ENCODE measurements around the gene GINS1.
A peak's percentile ranks its signal among the peaks of the same experiment; 100 is the strongest.

GINS1 gene

GRCh38 chr20:25374842-25375241, 32.6 kb upstream of the GINS1 start:
- FAIRE-seq (no peak), DNase-seq (ENCODE audit: insufficient read length) (no peak)
- TF ChIP-seq TAF1 (IDR thresholded peaks at IDR 0.05; ENCODE audit: borderline replicate concordance, low read depth, low read length), result no peak
- TF ChIP-seq POLR2A (IDR thresholded peaks at IDR 0.05; ENCODE audit: low read depth, low read length), result no peak
- TF ChIP-seq POLR2AphosphoS5 (IDR thresholded peaks at IDR 0.05; ENCODE audit: low read depth, low read length), result no peak

GRCh38 chr20:25376236-25376635, 31.2 kb upstream of the GINS1 start:
- FAIRE-seq (no peak), DNase-seq (ENCODE audit: insufficient read length) (no peak)
- TF ChIP-seq POLR2A (IDR thresholded peaks at IDR 0.05; ENCODE audit: low read depth, low read length) (no peak), POLR2AphosphoS5 (IDR thresholded peaks at IDR 0.05; ENCODE audit: low read depth, low read length) (no peak), TAF1 (IDR thresholded peaks at IDR 0.05; ENCODE audit: borderline replicate concordance, low read depth, low read length) (no peak)

- no peak for TF ChIP-seq POLR2A (IDR thresholded peaks at IDR 0.05; ENCODE audit: low read depth, low read length)
- no peak for TF ChIP-seq TAF1 (IDR thresholded peaks at IDR 0.05; ENCODE audit: borderline replicate concordance, low read depth, low read length)
- no peak for TF ChIP-seq POLR2AphosphoS5 (IDR thresholded peaks at IDR 0.05; ENCODE audit: low read depth, low read length)
- DNase-seq (ENCODE audit: insufficient read length), result no peak
- no peak for FAIRE-seq
These were observed 30.6 kb upstream of the GINS1 start for GRCh38 chr20:25376886-25377285.

- TF ChIP-seq POLR2A (IDR thresholded peaks at IDR 0.05; ENCODE audit: low read depth, low read length) (no peak), TAF1 (IDR thresholded peaks at IDR 0.05; ENCODE audit: borderline replicate concordance, low read depth, low read length) (no peak), POLR2AphosphoS5 (IDR thresholded peaks at IDR 0.05; ENCODE audit: low read depth, low read length) (no peak)
- FAIRE-seq (no peak), DNase-seq (ENCODE audit: insufficient read length) (no peak)
These were observed 29.1 kb upstream of the GINS1 start for GRCh38 chr20:25378189-25378883.

GRCh38 chr20:25378884-25379733, 28.4 kb upstream of the GINS1 start:
- no peak for TF ChIP-seq POLR2AphosphoS5 (IDR thresholded peaks at IDR 0.05; ENCODE audit: low read depth, low read length)
- no peak for TF ChIP-seq POLR2A (IDR thresholded peaks at IDR 0.05; ENCODE audit: low read depth, low read length)
- TF ChIP-seq TAF1 (IDR thresholded peaks at IDR 0.05; ENCODE audit: borderline replicate concordance, low read depth, low read length), result no peak
- DNase-seq (ENCODE audit: insufficient read length) (no peak), FAIRE-seq (no peak)

- TF ChIP-seq POLR2A (IDR thresholded peaks at IDR 0.05; ENCODE audit: low read depth, low read length) (no peak), POLR2AphosphoS5 (IDR thresholded peaks at IDR 0.05; ENCODE audit: low read depth, low read length) (no peak), TAF1 (IDR thresholded peaks at IDR 0.05; ENCODE audit: borderline replicate concordance, low read depth, low read length) (no peak)
- DNase-seq (ENCODE audit: insufficient read length) (no peak), FAIRE-seq (no peak)
These were observed 26.4 kb upstream of the GINS1 start for GRCh38 chr20:25380945-25381614.

- FAIRE-seq (no peak), DNase-seq (ENCODE audit: insufficient read length) (no peak)
- TF ChIP-seq POLR2A (IDR thresholded peaks at IDR 0.05; ENCODE audit: low read depth, low read length) (no peak), TAF1 (IDR thresholded peaks at IDR 0.05; ENCODE audit: borderline replicate concordance, low read depth, low read length) (no peak), POLR2AphosphoS5 (IDR thresholded peaks at IDR 0.05; ENCODE audit: low read depth, low read length) (no peak)
These were observed 24.6 kb upstream of the GINS1 start for GRCh38 chr20:25382704-25383370.

GRCh38 chr20:25389401-25389857, 18.0 kb upstream of the GINS1 start:
- TF ChIP-seq TAF1 (IDR thresholded peaks at IDR 0.05; ENCODE audit: borderline replicate concordance, low read depth, low read length) (no peak), POLR2AphosphoS5 (IDR thresholded peaks at IDR 0.05; ENCODE audit: low read depth, low read length) (no peak), POLR2A (IDR thresholded peaks at IDR 0.05; ENCODE audit: low read depth, low read length) (no peak)
- DNase-seq (ENCODE audit: insufficient read length), result no peak
- peak; percentile 85 for FAIRE-seq

GRCh38 chr20:25389858-25390537, 17.5 kb upstream of the GINS1 start:
- FAIRE-seq (no peak), DNase-seq (ENCODE audit: insufficient read length) (peak; percentile 41)
- TF ChIP-seq POLR2AphosphoS5 (IDR thresholded peaks at IDR 0.05; ENCODE audit: low read depth, low read length) (no peak), POLR2A (IDR thresholded peaks at IDR 0.05; ENCODE audit: low read depth, low read length) (no peak), TAF1 (IDR thresholded peaks at IDR 0.05; ENCODE audit: borderline replicate concordance, low read depth, low read length) (no peak)

Measured in GM12892 (cell line).